PC-3 (cell line): ENCODE results near the gene ARHGEF16. TPM values are rescaled to one million over a fixed set of nuclear protein-coding genes. Genes with fewer than 3 reads are reported as not detected.
A peak's percentile ranks its signal among the peaks of the same experiment; 100 is the strongest.

Experiments used
- ATAC-seq: fragments of 200-7000 bp; cut with Tn5 transposase; 2 replicates; pipeline ENCODE4 v1.9.1; 2020; ENCODE audit warnings: mild to moderate bottlenecking, moderate library complexity
- BruUV-seq: library from RNA; stranded (reverse); fragments of 400-500 nt; replicated peaks from 2 replicates; lab custom pipeline; 2021; lab: Mats Ljungman, UMichigan
- CTCF ChIA-PET: fragments of 300-600 bp; sonication (Branson Sonifier 250); formaldehyde crosslinking; loops from one replicate; lab custom pipeline; 2022; ENCODE audit warnings: antibody characterized with exemption; lab: Charles Lee
- POLR2A ChIA-PET: fragments of 300-600 bp; sonication (Branson Sonifier 250); formaldehyde crosslinking; loops from one replicate; lab custom pipeline; 2022; ENCODE audit warnings: antibody characterized with exemption; ENCODE audit not compliant: unreplicated experiment; lab: Charles Lee
- DNase-seq: peaks from one replicate; pipeline ENCODE4 v3.0.0-alpha.2; 2015
- H2AFZ ChIP-seq: fragments of 300-600 bp; sonication (generic); 2 replicates; pipeline ENCODE4 v1.6.0; 2016; ENCODE audit warnings: antibody characterized with exemption, low read length
- H3F3A ChIP-seq: fragments of 300-600 bp; sonication (generic); one replicate; pipeline ENCODE4 v1.6.0; 2017; ENCODE audit warnings: antibody characterized with exemption, low read length, control low read depth, mild to moderate bottlenecking; ENCODE audit not compliant: unreplicated experiment
- H3K27ac ChIP-seq: fragments of 300-600 bp; sonication (generic); 2 replicates; pipeline ENCODE4 v1.5.1; 2016; ENCODE audit warnings: mild to moderate bottlenecking, low read length
- H3K27me3 ChIP-seq: fragments of 300-600 bp; sonication (generic); 2 replicates; pipeline ENCODE4 v1.6.1; 2016; ENCODE audit warnings: low read length, mixed read lengths
- H3K36me3 ChIP-seq: fragments of 300-600 bp; sonication (generic); 2 replicates; pipeline ENCODE4 v1.6.1; 2016; ENCODE audit warnings: low read depth, mixed run types, low read length, mixed read lengths
- H3K4me1 ChIP-seq: fragments of 300-600 bp; sonication (generic); 2 replicates; pipeline ENCODE4 v1.5.1; 2016; ENCODE audit warnings: low read length; ENCODE audit not compliant: insufficient read depth
- H3K4me2 ChIP-seq: fragments of 300-600 bp; sonication (generic); 2 replicates; pipeline ENCODE4 v1.6.0; 2016; ENCODE audit warnings: low read length
- H3K4me3 ChIP-seq: fragments of 300-600 bp; sonication (generic); 2 replicates; pipeline ENCODE4 v1.5.1; 2016; ENCODE audit warnings: mild to moderate bottlenecking, low read length, mixed read lengths
- H3K79me2 ChIP-seq: fragments of 300-600 bp; sonication (generic); 2 replicates; pipeline ENCODE4 v1.6.1; 2017; ENCODE audit warnings: low read length, mixed read lengths
- H3K9ac ChIP-seq: fragments of 300-600 bp; sonication (generic); 2 replicates; pipeline ENCODE4 v1.6.0; 2016; ENCODE audit warnings: mild to moderate bottlenecking, low read length
- H3K9me2 ChIP-seq: fragments of 300-600 bp; sonication (generic); replicated peaks from 2 replicates; pipeline ENCODE4 v1.6.1; 2016; ENCODE audit warnings: mixed run types, low read length, mixed read lengths
- H3K9me3 ChIP-seq: fragments of 300-600 bp; sonication (generic); 2 replicates; pipeline ENCODE4 v1.6.1; 2016; ENCODE audit warnings: low read length, mixed read lengths
- H4K20me1 ChIP-seq: fragments of 300-600 bp; sonication (generic); 2 replicates; pipeline ENCODE4 v1.6.1; 2016; ENCODE audit warnings: low read length, mixed read lengths
- EZH2 ChIP-seq: fragments of 300-600 bp; sonication (generic); IDR thresholded peaks from one replicate; pipeline ENCODE4 v1.6.1; 2017; ENCODE audit warnings: antibody characterized with exemption, mild to moderate bottlenecking, low read length; ENCODE audit not compliant: unreplicated experiment
- EZH2phosphoT487 ChIP-seq: fragments of 300-600 bp; sonication (generic); IDR thresholded peaks from 2 replicates; pipeline ENCODE4 v1.6.1; 2018; ENCODE audit warnings: mild to moderate bottlenecking, antibody characterized with exemption, low read length, borderline replicate concordance
- intact Hi-C: fragments of 100-400 bp; cut with micrococcal nuclease; formaldehyde crosslinking; loops from 2 replicates; pipeline ENCODE4 v1.9.0; 2023
- total RNA-seq: library from RNA; depleted of rRNA; stranded (reverse); fragments of >200 nt; gene quantifications from 2 replicates; pipeline ENCODE4 v1.2.3, GENCODE V29; 2014
- TF ChIP-seq, protein P1 (sequence below): fragments of 300-600 bp; sonication (generic); conservative IDR thresholded peaks from 2 replicates; pipeline ENCODE4 v1.5.1; 2017; ENCODE audit warnings: antibody characterized with exemption, low read depth, mild to moderate bottlenecking, low read length

ARHGEF16 gene
- total RNA-seq, 1 experiment from 2014 or later: 54.3 TPM

DNA sequence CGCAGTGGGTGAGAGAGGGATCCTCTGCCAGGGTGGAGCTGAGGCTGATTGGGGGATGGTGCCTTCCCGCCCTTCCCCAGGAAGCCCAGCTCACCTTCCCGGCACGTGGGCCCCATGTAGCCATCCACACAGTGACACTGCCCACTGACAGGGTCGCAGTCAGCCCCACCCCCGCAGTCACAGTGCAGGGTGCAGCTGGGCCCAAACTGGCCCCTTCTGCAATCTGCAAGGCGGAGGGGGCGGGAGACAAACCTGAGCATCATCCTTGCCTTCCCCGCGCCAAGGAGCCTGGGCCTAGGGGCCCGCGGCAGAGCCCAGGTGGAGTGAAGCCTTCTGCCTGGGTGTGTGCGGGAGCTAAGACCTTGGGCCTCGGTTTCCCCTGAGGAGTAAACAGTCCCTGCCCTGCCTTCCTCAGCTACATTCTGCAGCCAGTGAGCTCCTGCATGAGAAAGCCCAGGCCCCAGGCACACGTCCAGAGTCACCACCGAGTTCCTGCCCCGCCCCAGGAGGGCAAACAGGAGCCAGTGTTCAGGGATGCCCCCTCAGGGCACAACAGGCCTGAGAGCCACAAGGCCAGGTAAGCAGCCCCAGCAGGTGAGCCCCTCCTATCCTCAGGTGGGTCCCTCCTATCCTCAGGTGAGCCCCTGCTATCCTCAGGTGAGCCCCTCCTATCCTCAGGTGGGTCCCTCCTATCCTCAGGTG lies 38.2 kb downstream of the ARHGEF16 start:
- CTCF ChIA-PET: interaction anchor here (0.9 to 1.3 kb wide), 5 partner anchors 40 to 126 kb away, joined by 3 to 6 read pairs (median 5); no protein-coding TSS in a partner anchor
- no peaks in the 10 kb centered on the region for H3K9me3 ChIP-seq
- peaks cover 27% of the 10 kb centered on the region for H3K4me1 ChIP-seq
- no peaks in the 10 kb centered on the region for H4K20me1 ChIP-seq
- DNase-seq (peak; percentile 87), ATAC-seq (peak; percentile 45)
- no peak overlapping the region for H3K4me3 ChIP-seq
- no peaks in the 10 kb centered on the region for H3K27me3 ChIP-seq
- POLR2A ChIA-PET: interaction anchor here (0.6 kb wide), 2 partner anchors 12 to 50 kb away, joined by 5 read pairs; no protein-coding TSS in a partner anchor
- no peak overlapping the region for H2AFZ ChIP-seq
- peak overlapping the region; percentile 21; the same call in 1 of the 2 replicates for H3K27ac ChIP-seq
- no peaks in the 10 kb centered on the region for H3K79me2 ChIP-seq
- peak overlapping the region; percentile 21; the same call in 1 of the 2 replicates for H3K4me2 ChIP-seq
- H3K9me2 ChIP-seq: no peaks in the 10 kb centered on the region
- intact Hi-C loops: loop anchor here (1.0 kb wide), 1 partner anchor 38 kb away; no protein-coding TSS in a partner anchor
- BruUV-seq: no TSS peak
- no peaks in the 10 kb centered on the region for H3K36me3 ChIP-seq
- no peak overlapping the region for H3K9ac ChIP-seq
- no peak for TF ChIP-seq EZH2
- no peak for TF ChIP-seq EZH2phosphoT487
- TF ChIP-seq, protein P1, sequence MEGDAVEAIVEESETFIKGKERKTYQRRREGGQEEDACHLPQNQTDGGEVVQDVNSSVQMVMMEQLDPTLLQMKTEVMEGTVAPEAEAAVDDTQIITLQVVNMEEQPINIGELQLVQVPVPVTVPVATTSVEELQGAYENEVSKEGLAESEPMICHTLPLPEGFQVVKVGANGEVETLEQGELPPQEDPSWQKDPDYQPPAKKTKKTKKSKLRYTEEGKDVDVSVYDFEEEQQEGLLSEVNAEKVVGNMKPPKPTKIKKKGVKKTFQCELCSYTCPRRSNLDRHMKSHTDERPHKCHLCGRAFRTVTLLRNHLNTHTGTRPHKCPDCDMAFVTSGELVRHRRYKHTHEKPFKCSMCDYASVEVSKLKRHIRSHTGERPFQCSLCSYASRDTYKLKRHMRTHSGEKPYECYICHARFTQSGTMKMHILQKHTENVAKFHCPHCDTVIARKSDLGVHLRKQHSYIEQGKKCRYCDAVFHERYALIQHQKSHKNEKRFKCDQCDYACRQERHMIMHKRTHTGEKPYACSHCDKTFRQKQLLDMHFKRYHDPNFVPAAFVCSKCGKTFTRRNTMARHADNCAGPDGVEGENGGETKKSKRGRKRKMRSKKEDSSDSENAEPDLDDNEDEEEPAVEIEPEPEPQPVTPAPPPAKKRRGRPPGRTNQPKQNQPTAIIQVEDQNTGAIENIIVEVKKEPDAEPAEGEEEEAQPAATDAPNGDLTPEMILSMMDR: no peak
- no peaks in the 10 kb centered on the region for H3F3A ChIP-seq

DNA sequence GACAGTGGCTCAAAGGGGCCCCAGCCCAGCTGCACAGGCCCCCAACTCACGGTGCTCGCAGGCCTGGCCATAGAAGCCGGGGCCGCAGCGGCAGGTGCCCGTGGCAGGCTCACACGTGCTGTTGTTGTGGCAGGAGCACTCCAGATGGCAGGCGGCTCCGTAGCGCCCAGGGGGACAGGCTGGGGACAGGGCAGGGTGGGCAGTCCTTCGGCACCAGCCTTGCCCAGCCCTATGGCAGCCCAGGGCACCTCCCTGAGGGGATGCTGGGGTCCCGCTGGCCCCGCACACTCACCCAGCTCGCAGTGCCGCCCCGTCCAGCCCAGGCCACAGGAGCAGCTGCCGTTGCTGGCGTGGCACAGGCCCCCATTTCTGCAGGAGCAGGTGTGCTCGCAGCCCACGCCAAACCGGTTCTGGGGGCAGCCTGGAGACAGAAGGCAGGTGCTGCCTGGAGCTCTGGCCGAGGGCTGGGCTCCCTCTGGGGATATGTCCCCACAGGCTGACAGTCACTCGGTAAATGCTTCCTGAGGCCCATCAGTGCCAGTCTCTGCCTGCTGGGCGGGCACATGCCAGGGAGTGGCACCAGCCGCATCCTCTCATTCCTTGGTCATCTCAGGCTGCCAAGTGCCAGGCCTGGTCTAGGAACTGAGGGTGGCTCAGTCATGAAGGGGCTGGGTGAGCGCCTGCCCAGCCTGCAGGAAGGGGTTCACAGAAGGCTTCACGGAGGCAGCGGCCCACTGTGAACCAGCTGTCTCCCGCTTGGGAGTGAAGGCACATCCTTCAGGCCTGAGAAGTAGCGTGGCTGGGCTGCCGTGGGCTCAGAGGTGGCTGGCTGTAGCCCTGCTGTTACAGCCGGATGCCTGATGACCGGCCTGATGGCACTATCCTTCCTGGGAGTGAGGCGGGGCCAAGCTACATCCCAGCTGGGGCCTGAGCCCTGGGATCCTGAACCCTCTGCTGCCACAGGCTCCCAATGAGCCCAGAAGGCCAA lies 40.1 kb downstream of the ARHGEF16 start:
- H3K27me3 ChIP-seq: no peaks in the 10 kb centered on the region
- peaks cover 27% of the 10 kb centered on the region for H3K4me1 ChIP-seq
- no peaks in the 10 kb centered on the region for H3F3A ChIP-seq
- H3K9me3 ChIP-seq: no peaks in the 10 kb centered on the region
- intact Hi-C loops: no loop called here
- no peaks in the 10 kb centered on the region for H3K36me3 ChIP-seq
- no peaks in the 10 kb centered on the region for H3K9me2 ChIP-seq
- no TSS peak for BruUV-seq
- H3K9ac ChIP-seq: no peak overlapping the region
- no peak overlapping the region for H2AFZ ChIP-seq
- H3K4me2 ChIP-seq: no peak overlapping the region
- no peak overlapping the region for H3K27ac ChIP-seq
- ChIA-PET CTCF (interaction anchor here (1.0 kb wide), 1 partner anchor 41 kb away, joined by 3 read pairs; no protein-coding TSS in a partner anchor), POLR2A (no interaction called here)
- no peaks in the 10 kb centered on the region for H4K20me1 ChIP-seq
- peak; percentile 51 for ATAC-seq
- TF ChIP-seq EZH2 (no peak), EZH2phosphoT487 (no peak)
- TF ChIP-seq, protein P1: no peak
- peak; percentile 53 for DNase-seq
- no peak overlapping the region for H3K4me3 ChIP-seq
- H3K79me2 ChIP-seq: no peaks in the 10 kb centered on the region
